H1 (cell line): ENCODE measurements around the gene CTCF. TPM values are rescaled to one million over a fixed set of nuclear protein-coding genes. Genes with fewer than 3 reads are reported as not detected.
A peak's percentile ranks its signal among the peaks of the same experiment; 100 is the strongest.

Source experiments
- CTCF ChIA-PET: fragments of 300-600 bp; sonication (Branson Sonifier 250); formaldehyde crosslinking; loops from one replicate; lab custom pipeline; 2021; ENCODE audit not compliant: partially characterized antibody; lab: Charles Lee
- POLR2A ChIA-PET: fragments of 300-600 bp; sonication (Branson Sonifier 250); formaldehyde crosslinking; loops from one replicate; lab custom pipeline; 2021; ENCODE audit warnings: inconsistent platforms; ENCODE audit not compliant: partially characterized antibody; lab: Charles Lee
- DNase-seq, 2 experiments: peaks; one replicate each; pipeline versions ENCODE4 v3.0.0 to v3.0.0-alpha.2; 2010 to 2022; ENCODE audit warnings: low spot score in 2 of 2, low read depth in 1 of 2, mixed read lengths in 1 of 2
- FAIRE-seq: peaks from 2 replicates; lab custom pipeline; 2011; peaks lifted over from hg19 to GRCh38; lab: Jason Lieb, UNC
- H2AFZ ChIP-seq: 2 replicates; pipeline ENCODE4 v1.8.1; 2012; ENCODE audit warnings: low read length, inconsistent platforms
- H2AK5ac ChIP-seq: 2 replicates; pipeline ENCODE4 v1.6.1; 2013; ENCODE audit warnings: low read depth, low read length
- H2BK120ac ChIP-seq: replicated peaks from 2 replicates; pipeline ENCODE3; 2013; ENCODE audit warnings: low read depth, low read length, inconsistent platforms
- H2BK12ac ChIP-seq: 2 replicates; pipeline ENCODE4 v1.6.1; 2013; ENCODE audit warnings: low read depth, low read length
- H2BK15ac ChIP-seq: 2 replicates; pipeline ENCODE4 v1.6.1; 2013; ENCODE audit warnings: low read length
- H2BK20ac ChIP-seq: 2 replicates; pipeline ENCODE4 v1.6.1; 2013; ENCODE audit warnings: low read length
- H2BK5ac ChIP-seq: 2 replicates; pipeline ENCODE4 v1.6.1; 2013; ENCODE audit warnings: low read depth, low read length
- H3K14ac ChIP-seq: 2 replicates; pipeline ENCODE4 v1.6.1; 2013; ENCODE audit warnings: inconsistent platforms; ENCODE audit not compliant: insufficient read length
- H3K18ac ChIP-seq: 2 replicates; pipeline ENCODE4 v1.6.1; 2013; ENCODE audit warnings: low read length; ENCODE audit errors: extremely low read depth
- H3K23ac ChIP-seq: 2 replicates; pipeline ENCODE4 v1.6.1; 2013; ENCODE audit warnings: inconsistent platforms; ENCODE audit not compliant: insufficient read length
- H3K23me2 ChIP-seq: 2 replicates; pipeline ENCODE4 v1.6.1; 2013; ENCODE audit warnings: low read depth, low read length
- H3K27ac ChIP-seq: 2 replicates; pipeline ENCODE4 v1.6.1; 2011; ENCODE audit warnings: low read depth, low read length, inconsistent platforms
- H3K27me3 ChIP-seq, 4 experiments: replicated peaks in 1 of 4; 1 replicate in 1 of 4; 2 replicates in 3 of 4; pipeline versions ENCODE4 v1.6.1 to v1.8.1; 2011 to 2013; ENCODE audit warnings: low read length in 3 of 4, mild to moderate bottlenecking in 3 of 4, inconsistent platforms in 2 of 4, mixed read lengths in 2 of 4, moderate library complexity in 1 of 4; ENCODE audit not compliant: control insufficient read depth in 3 of 4, insufficient read depth in 3 of 4; ENCODE audit errors: extremely low read depth in 1 of 4
- H3K36me3 ChIP-seq, 4 experiments: 2 replicates each; pipeline versions ENCODE4 v1.6.1 to v1.8.1; 2011 to 2013; ENCODE audit warnings: mild to moderate bottlenecking in 4 of 4, low read length in 3 of 4, moderate library complexity in 2 of 4, control low read depth in 1 of 4, inconsistent platforms in 1 of 4; ENCODE audit not compliant: insufficient read depth in 4 of 4, control insufficient read depth in 2 of 4
- H3K4ac ChIP-seq: replicated peaks from 2 replicates; pipeline ENCODE3; 2013; ENCODE audit warnings: low read length, low read depth, mixed read lengths, inconsistent platforms; ENCODE audit not compliant: insufficient read length
- H3K4me1 ChIP-seq, 4 experiments: replicated peaks in 1 of 4; 1 replicate in 1 of 4; 2 replicates in 3 of 4; pipeline versions ENCODE4 v1.6.1 to v1.8.1; 2011 to 2013; ENCODE audit warnings: low read length in 3 of 4, inconsistent platforms in 2 of 4, mixed read lengths in 1 of 4; ENCODE audit not compliant: insufficient read depth in 4 of 4, control insufficient read depth in 3 of 4
- H3K4me2 ChIP-seq, 2 experiments: 2 replicates each; pipeline versions ENCODE4 v1.6.1 to v1.8.1; 2011 to 2013; ENCODE audit warnings: low read depth in 2 of 2, low read length in 2 of 2, control low read depth in 1 of 2, inconsistent platforms in 1 of 2, mild to moderate bottlenecking in 1 of 2; ENCODE audit not compliant: insufficient read depth in 1 of 2
- H3K4me3 ChIP-seq, 4 experiments: fragments of 200-600, 300-600 bp in 1 of 4; sonication (generic), shearing (Covaris generic), sonication (Bioruptor Twin) in 1 of 4; 2 replicates each; pipeline versions ENCODE4 v1.5.1 to v1.8.1; 2011 to 2016; ENCODE audit warnings: low read length in 4 of 4, low read depth in 3 of 4, control low read depth in 2 of 4, inconsistent platforms in 2 of 4, mild to moderate bottlenecking in 2 of 4, mixed read lengths in 1 of 4, moderate library complexity in 1 of 4; ENCODE audit not compliant: insufficient read depth in 2 of 4; ENCODE audit errors: extremely low read depth in 1 of 4
- H3K56ac ChIP-seq: replicated peaks from 2 replicates; pipeline ENCODE3; 2013; ENCODE audit warnings: low read depth, mild to moderate bottlenecking, mixed read lengths, low read length, inconsistent platforms; ENCODE audit not compliant: insufficient read length
- H3K79me1 ChIP-seq: 2 replicates; pipeline ENCODE4 v1.6.1; 2013; ENCODE audit warnings: low read depth, low read length, control low read depth
- H3K79me2 ChIP-seq, 2 experiments: 2 replicates each; pipeline versions ENCODE4 v1.6.1 to v1.8.1; 2012 to 2013; ENCODE audit warnings: low read length in 2 of 2, mild to moderate bottlenecking in 2 of 2, inconsistent platforms in 1 of 2; ENCODE audit not compliant: insufficient read depth in 2 of 2, control insufficient read depth in 1 of 2
- H3K9ac ChIP-seq, 4 experiments: replicated peaks in 1 of 4; 1 replicate in 1 of 4; 2 replicates in 3 of 4; pipeline versions ENCODE4 v1.6.1 to v1.8.1; 2011 to 2013; ENCODE audit warnings: low read depth in 3 of 4, low read length in 3 of 4, control low read depth in 2 of 4, mild to moderate bottlenecking in 2 of 4, moderate library complexity in 2 of 4, inconsistent platforms in 1 of 4; ENCODE audit errors: extremely low read depth in 1 of 4
- H3K9me3 ChIP-seq, 2 experiments: 2 replicates each; pipeline versions ENCODE4 v1.6.1 to v1.8.1; 2012 to 2013; ENCODE audit warnings: mild to moderate bottlenecking in 2 of 2, moderate library complexity in 2 of 2, control low read depth in 1 of 2, inconsistent platforms in 1 of 2, low read depth in 1 of 2, low read length in 1 of 2, mixed read lengths in 1 of 2; ENCODE audit not compliant: insufficient read depth in 2 of 2
- H4K20me1 ChIP-seq, 2 experiments: replicated peaks in 1 of 2; 2 replicates each; pipeline versions ENCODE3 to v1.8.1; 2011 to 2013; ENCODE audit warnings: inconsistent platforms in 2 of 2, low read length in 2 of 2, mild to moderate bottlenecking in 1 of 2; ENCODE audit not compliant: insufficient read depth in 2 of 2, control insufficient read depth in 1 of 2
- H4K5ac ChIP-seq: 2 replicates; pipeline ENCODE4 v1.6.1; 2013; ENCODE audit warnings: low read length, low read depth, mixed read lengths, inconsistent platforms; ENCODE audit not compliant: insufficient read length
- H4K8ac ChIP-seq: 2 replicates; pipeline ENCODE4 v1.8.0; 2013; ENCODE audit warnings: mild to moderate bottlenecking, moderate library complexity, low read length, inconsistent platforms; ENCODE audit not compliant: insufficient read depth; ENCODE audit errors: extremely low read depth
- H4K91ac ChIP-seq: replicated peaks from 2 replicates; pipeline ENCODE3; 2013; ENCODE audit warnings: low read length, mixed read lengths, inconsistent platforms; ENCODE audit not compliant: insufficient read length
- ASH2L ChIP-seq: fragments of 200-600, 300-600 bp; sonication (generic); IDR thresholded peaks from one replicate; pipeline ENCODE4 v1.7.1; 2017; ENCODE audit warnings: low read length
- BACH1 ChIP-seq: IDR thresholded peaks from 2 replicates; pipeline ENCODE4 v1.6.1; 2012; ENCODE audit warnings: low read length, improper control_type of control experiment
- KDM4A ChIP-seq: IDR thresholded peaks from one replicate; pipeline ENCODE4 v1.7.1; 2012; ENCODE audit warnings: low read depth, mild to moderate bottlenecking, moderate library complexity, low read length, inconsistent platforms; ENCODE audit not compliant: severe bottlenecking
- POLR2AphosphoS5 ChIP-seq: IDR thresholded peaks from 2 replicates; pipeline ENCODE4 v1.6.1; 2011; ENCODE audit warnings: low read depth, low read length
- RAD21 ChIP-seq, 2 experiments: IDR thresholded peaks in 1 of 2; conservative IDR thresholded peaks in 1 of 2; 2 replicates each; pipeline ENCODE4 v1.6.1; 2011; ENCODE audit warnings: low read depth in 2 of 2, low read length in 2 of 2, improper control_type of control experiment in 1 of 2, inconsistent platforms in 1 of 2, mild to moderate bottlenecking in 1 of 2, moderate library complexity in 1 of 2
- WGBS, 2 experiments: shearing (Covaris generic) in 1 of 2; methylation state at CpG; one replicate each; pipeline versions ENCODE4 v1.1.6 to v1.1.7; 2013 to 2015; ENCODE audit warnings: low lambda C conversion rate in 2 of 2, mixed read lengths in 2 of 2, inconsistent platforms in 1 of 2, low coverage in 1 of 2, missing lambda C conversion rate in 1 of 2; ENCODE audit not compliant: insufficient replicate concordance in 2 of 2, insufficient coverage in 1 of 2, insufficient read length in 1 of 2; ENCODE audit errors: extremely low coverage in 1 of 2, missing lambda C conversion rate in 1 of 2; 5-methylcytosine and 5-hydroxymethylcytosine counted together
- polyA plus RNA-seq, 7 experiments: library from polyadenylated mRNA; depleted of rRNA in 3 of 7; stranded (reverse) in 5 of 7; unstranded in 2 of 7; fragments of >200 nt in 5 of 7; fragments of 200-250 nt in 2 of 7; gene quantifications; 1 replicate in 5 of 7; 2 replicates in 1 of 7; 4 replicates in 1 of 7; pipeline versions ENCODE4 v1.2.1 to v1.2.3, GENCODE V29; 2011 to 2013; ENCODE audit warnings: missing spikeins in 2 of 7, mixed read lengths in 2 of 7
- total RNA-seq: library from RNA; stranded (reverse); fragmentation: NEBNext Ultra II Directional; extraction: Animal tissue kit (Norgen Biotek cat#: 25700); gene quantifications from 2 replicates; pipeline ENCODE4 v1.2.1, GENCODE V29; 2021
- TF ChIP-seq, protein P1 (sequence below), 3 experiments: IDR thresholded peaks; 1 replicate in 2 of 3; 2 replicates in 1 of 3; pipeline versions ENCODE4 v1.5.1 to v1.6.1; 2011; ENCODE audit warnings: low read length in 3 of 3, mild to moderate bottlenecking in 3 of 3, inconsistent platforms in 2 of 3, low read depth in 1 of 3, moderate library complexity in 1 of 3; ENCODE audit not compliant: insufficient read depth in 1 of 3; ENCODE audit errors: control extremely low read depth in 1 of 3

Gene CTCF
- total and polyA plus RNA-seq, 2 of the 8 experiments (the other 6 are each of a cell fraction or from before 2014, with no cell fraction given), result 32.4 to 66.0 TPM

DNA sequence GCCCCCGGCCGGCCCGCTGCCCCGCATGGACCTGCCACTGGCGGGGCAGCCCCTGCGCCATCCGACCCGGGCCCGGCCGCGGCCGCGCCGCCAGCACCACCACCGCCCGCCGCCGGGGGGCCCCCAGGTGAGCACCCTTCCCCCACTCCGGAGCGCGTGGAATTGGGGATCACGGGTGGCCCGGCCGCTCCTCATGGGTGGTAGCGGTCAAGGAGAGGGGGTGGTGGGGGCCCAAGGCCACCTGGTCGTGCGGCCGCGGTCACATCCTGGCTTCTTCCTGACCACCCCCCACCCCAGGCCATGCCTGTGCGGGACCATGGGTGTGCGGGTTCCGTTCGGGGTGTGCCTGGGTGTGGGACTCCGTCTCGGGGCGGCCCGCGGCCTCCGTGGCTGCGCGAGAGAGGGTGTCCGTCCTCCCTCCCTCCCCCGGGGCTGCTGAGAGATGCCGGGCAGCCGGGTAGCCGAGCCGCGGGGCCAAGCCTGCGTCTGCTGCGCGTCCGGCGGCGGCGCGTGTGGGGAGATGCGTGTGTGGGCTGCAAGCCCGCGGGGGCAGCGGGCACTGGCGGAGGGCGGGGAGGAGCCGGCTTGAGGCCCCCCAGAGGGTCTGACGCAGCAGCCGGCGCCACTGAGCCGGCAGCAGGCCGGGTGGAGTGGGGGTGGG is 90.9 kb downstream of the CTCF start:
- Histone ChIP-seq H3K79me2 (no peaks in the 10 kb centered on the region), H3K23ac (no peak overlapping the region), H3K14ac (no peak overlapping the region), H3K23me2 (peaks cover 5% of the 10 kb centered on the region; the same call in 1 of the 2 replicates), H3K56ac (no peak overlapping the region), H2BK12ac (no peak overlapping the region), H3K9me3 (no peaks in the 10 kb centered on the region), H3K18ac (no peak overlapping the region), H2BK20ac (no peak overlapping the region), H4K20me1 (peaks cover 5 to 15% of the 10 kb centered on the region in 2 experiments), H2BK5ac (no peak overlapping the region), H4K5ac (no peak overlapping the region), H4K8ac (no peak overlapping the region), H4K91ac (no peak overlapping the region), H3K4me3 (peak overlapping the region; percentile 47 to 76 (median 58)), H3K79me1 (no peaks in the 10 kb centered on the region; the same call in 1 of the 2 replicates), H3K9ac (no peak overlapping the region; a peak in 2 of 7 replicates), H2AFZ (no peak overlapping the region), H2BK120ac (no peak overlapping the region), H3K36me3 (peaks cover 0 to 4% (median 2%) of the 10 kb centered on the region in 4 experiments; a peak in 1 of 8 replicates), H3K4ac (peak overlapping the region; percentile 23), H2BK15ac (no peak overlapping the region), H3K27me3 (peaks cover 0 to 23% (median 17%) of the 10 kb centered on the region in 4 experiments; a peak in 4 of 7 replicates), H3K4me1 (peaks cover 0 to 18% (median 5%) of the 10 kb centered on the region in 4 experiments; a peak in 5 of 7 replicates), H2AK5ac (no peak overlapping the region), H3K4me2 (peak overlapping the region; percentile 64 to 96), H3K27ac (no peak overlapping the region)
- ChIA-PET POLR2A (interaction anchor here (1.7 kb wide), 1 partner anchor 115 kb away, joined by 4 read pairs; no protein-coding TSS in a partner anchor), CTCF (interaction anchor here (0.7 to 18.0 kb wide), 9 partner anchors 9 to 143 kb away, joined by 3 to 202 read pairs (median 4); partner anchors contain the start of genes ACD, C16orf86, ENKD1 and PARD6A)
- no peak for TF ChIP-seq RAD21 (IDR thresholded peaks at IDR 0.05 in 1 of 2, conservative IDR thresholded peaks at IDR 0.05 in 1 of 2; ENCODE audit: low read depth in 2 of 2, low read length in 2 of 2)
- TF ChIP-seq POLR2AphosphoS5, result no peak
- no peak for TF ChIP-seq ASH2L
- TF ChIP-seq KDM4A, result peak; percentile 39
- TF ChIP-seq, protein P1, sequence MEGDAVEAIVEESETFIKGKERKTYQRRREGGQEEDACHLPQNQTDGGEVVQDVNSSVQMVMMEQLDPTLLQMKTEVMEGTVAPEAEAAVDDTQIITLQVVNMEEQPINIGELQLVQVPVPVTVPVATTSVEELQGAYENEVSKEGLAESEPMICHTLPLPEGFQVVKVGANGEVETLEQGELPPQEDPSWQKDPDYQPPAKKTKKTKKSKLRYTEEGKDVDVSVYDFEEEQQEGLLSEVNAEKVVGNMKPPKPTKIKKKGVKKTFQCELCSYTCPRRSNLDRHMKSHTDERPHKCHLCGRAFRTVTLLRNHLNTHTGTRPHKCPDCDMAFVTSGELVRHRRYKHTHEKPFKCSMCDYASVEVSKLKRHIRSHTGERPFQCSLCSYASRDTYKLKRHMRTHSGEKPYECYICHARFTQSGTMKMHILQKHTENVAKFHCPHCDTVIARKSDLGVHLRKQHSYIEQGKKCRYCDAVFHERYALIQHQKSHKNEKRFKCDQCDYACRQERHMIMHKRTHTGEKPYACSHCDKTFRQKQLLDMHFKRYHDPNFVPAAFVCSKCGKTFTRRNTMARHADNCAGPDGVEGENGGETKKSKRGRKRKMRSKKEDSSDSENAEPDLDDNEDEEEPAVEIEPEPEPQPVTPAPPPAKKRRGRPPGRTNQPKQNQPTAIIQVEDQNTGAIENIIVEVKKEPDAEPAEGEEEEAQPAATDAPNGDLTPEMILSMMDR (IDR thresholded peaks at IDR 0.05; ENCODE audit: control extremely low read depth in 1 of 3, insufficient read depth in 1 of 3, low read depth in 1 of 3, low read length in 3 of 3), result peak; percentile 14 to 40 (median 24); a peak in 3 of 4 replicates
- peak; percentile 39; the same call in 1 of the 2 replicates for TF ChIP-seq BACH1
- 4% methylated on average over 52 of the region's 68 CpGs; no CpG with 5 or more reads in 1 of the 2 experiments for WGBS, 2 experiments
- no peak for FAIRE-seq
- DNase-seq, result no peak
